ENCODE data around the gene ARHGAP24. TPM values are rescaled to one million over a fixed set of nuclear protein-coding genes. Genes with fewer than 3 reads are reported as not detected.

The ARHGAP24 gene
- total and polyA plus RNA-seq, 2 experiments from 2014 or later = 0.21 to 0.36 TPM

DNA sequence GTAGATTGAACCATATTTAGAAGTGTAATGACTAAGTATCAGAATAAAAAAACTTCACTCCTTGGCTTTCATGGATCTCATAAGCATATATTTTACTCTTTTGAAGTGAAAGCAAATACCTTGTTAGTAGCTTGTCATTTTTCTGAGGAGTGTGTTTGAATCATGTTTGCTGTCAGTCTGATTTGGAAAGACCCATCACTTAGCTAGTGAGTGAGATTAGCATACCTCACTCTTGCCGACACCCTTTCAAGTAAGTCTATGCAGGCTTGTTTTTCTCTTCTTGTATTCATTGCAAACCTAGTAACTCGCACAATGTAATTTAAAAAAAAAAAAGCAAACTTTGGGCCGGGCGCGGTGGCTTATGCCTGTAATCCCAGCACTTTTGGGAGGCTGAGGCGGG is 360.0 kb downstream of the ARHGAP24 start:
- Mint-ChIP-seq H3K4me1 (peaks cover 8% of the 10 kb centered on the region), H3K27me3 (ENCODE audit: insufficient read depth, low read depth, poor library complexity) (peaks cover 3% of the 10 kb centered on the region), H3K27ac (no peak overlapping the region), H3K4me3 (no peak overlapping the region), H3K36me3 (ENCODE audit: low read depth) (no peaks in the 10 kb centered on the region), H3K9me3 (no peaks in the 10 kb centered on the region)
- DNase-seq (ENCODE audit: low spot score) (no peak), ATAC-seq (no peak)
- Histone ChIP-seq H4K20me1 (replicated peaks; ENCODE audit: insufficient read depth) (no peaks in the 10 kb centered on the region), H2AFZ (no peak overlapping the region), H3K4me2 (no peak overlapping the region), H3F3A (replicated peaks; ENCODE audit: low read depth) (no peaks in the 10 kb centered on the region), H3K27me3 (ENCODE audit: insufficient read depth) (no peaks in the 10 kb centered on the region), H3K4me3 (no peak overlapping the region), H3K27ac (ENCODE audit: low read depth) (no peak overlapping the region), H3K4me1 (ENCODE audit: insufficient read depth) (peaks cover 9% of the 10 kb centered on the region; the same call in 1 of the 2 replicates), H3K36me3 (ENCODE audit: insufficient read depth) (no peaks in the 10 kb centered on the region), H3K9me2 (ENCODE audit: insufficient read depth) (0 out of 2 replicates have a peak, but pooled peaks cover 5% of the 10 kb centered on the region), H3K79me2 (replicated peaks; ENCODE audit: insufficient read depth) (no peaks in the 10 kb centered on the region)
- TF ChIP-seq, protein P1, sequence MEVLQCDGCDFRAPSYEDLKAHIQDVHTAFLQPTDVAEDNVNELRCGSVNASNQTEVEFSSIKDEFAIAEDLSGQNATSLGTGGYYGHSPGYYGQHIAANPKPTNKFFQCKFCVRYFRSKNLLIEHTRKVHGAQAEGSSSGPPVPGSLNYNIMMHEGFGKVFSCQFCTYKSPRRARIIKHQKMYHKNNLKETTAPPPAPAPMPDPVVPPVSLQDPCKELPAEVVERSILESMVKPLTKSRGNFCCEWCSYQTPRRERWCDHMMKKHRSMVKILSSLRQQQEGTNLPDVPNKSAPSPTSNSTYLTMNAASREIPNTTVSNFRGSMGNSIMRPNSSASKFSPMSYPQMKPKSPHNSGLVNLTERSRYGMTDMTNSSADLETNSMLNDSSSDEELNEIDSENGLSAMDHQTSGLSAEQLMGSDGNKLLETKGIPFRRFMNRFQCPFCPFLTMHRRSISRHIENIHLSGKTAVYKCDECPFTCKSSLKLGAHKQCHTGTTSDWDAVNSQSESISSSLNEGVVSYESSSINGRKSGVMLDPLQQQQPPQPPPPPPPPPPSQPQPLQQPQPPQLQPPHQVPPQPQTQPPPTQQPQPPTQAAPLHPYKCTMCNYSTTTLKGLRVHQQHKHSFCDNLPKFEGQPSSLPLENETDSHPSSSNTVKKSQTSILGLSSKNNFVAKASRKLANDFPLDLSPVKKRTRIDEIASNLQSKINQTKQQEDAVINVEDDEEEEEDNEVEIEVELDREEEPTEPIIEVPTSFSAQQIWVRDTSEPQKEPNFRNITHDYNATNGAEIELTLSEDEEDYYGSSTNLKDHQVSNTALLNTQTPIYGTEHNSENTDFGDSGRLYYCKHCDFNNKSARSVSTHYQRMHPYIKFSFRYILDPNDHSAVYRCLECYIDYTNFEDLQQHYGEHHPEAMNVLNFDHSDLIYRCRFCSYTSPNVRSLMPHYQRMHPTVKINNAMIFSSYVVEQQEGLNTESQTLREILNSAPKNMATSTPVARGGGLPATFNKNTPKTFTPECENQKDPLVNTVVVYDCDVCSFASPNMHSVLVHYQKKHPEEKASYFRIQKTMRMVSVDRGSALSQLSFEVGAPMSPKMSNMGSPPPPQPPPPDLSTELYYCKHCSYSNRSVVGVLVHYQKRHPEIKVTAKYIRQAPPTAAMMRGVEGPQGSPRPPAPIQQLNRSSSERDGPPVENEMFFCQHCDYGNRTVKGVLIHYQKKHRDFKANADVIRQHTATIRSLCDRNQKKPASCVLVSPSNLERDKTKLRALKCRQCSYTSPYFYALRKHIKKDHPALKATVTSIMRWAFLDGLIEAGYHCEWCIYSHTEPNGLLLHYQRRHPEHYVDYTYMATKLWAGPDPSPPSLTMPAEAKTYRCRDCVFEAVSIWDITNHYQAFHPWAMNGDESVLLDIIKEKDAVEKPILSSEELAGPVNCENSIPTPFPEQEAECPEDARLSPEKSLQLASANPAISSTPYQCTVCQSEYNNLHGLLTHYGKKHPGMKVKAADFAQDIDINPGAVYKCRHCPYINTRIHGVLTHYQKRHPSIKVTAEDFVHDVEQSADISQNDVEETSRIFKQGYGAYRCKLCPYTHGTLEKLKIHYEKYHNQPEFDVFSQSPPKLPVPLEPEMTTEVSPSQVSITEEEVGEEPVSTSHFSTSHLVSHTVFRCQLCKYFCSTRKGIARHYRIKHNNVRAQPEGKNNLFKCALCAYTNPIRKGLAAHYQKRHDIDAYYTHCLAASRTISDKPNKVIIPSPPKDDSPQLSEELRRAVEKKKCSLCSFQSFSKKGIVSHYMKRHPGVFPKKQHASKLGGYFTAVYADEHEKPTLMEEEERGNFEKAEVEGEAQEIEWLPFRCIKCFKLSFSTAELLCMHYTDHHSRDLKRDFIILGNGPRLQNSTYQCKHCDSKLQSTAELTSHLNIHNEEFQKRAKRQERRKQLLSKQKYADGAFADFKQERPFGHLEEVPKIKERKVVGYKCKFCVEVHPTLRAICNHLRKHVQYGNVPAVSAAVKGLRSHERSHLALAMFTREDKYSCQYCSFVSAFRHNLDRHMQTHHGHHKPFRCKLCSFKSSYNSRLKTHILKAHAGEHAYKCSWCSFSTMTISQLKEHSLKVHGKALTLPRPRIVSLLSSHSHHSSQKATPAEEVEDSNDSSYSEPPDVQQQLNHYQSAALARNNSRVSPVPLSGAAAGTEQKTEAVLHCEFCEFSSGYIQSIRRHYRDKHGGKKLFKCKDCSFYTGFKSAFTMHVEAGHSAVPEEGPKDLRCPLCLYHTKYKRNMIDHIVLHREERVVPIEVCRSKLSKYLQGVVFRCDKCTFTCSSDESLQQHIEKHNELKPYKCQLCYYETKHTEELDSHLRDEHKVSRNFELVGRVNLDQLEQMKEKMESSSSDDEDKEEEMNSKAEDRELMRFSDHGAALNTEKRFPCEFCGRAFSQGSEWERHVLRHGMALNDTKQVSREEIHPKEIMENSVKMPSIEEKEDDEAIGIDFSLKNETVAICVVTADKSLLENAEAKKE (CRISPR knock-in tag; IDR thresholded peaks at IDR 0.05) = no peak
- TF ChIP-seq CREB1 (CRISPR knock-in tag; IDR thresholded peaks at IDR 0.05; ENCODE audit: low read depth) = no peak
- TF ChIP-seq POLR2AphosphoS5 (IDR thresholded peaks at IDR 0.05; ENCODE audit: low read depth) = no peak
- TF ChIP-seq, protein P2, sequence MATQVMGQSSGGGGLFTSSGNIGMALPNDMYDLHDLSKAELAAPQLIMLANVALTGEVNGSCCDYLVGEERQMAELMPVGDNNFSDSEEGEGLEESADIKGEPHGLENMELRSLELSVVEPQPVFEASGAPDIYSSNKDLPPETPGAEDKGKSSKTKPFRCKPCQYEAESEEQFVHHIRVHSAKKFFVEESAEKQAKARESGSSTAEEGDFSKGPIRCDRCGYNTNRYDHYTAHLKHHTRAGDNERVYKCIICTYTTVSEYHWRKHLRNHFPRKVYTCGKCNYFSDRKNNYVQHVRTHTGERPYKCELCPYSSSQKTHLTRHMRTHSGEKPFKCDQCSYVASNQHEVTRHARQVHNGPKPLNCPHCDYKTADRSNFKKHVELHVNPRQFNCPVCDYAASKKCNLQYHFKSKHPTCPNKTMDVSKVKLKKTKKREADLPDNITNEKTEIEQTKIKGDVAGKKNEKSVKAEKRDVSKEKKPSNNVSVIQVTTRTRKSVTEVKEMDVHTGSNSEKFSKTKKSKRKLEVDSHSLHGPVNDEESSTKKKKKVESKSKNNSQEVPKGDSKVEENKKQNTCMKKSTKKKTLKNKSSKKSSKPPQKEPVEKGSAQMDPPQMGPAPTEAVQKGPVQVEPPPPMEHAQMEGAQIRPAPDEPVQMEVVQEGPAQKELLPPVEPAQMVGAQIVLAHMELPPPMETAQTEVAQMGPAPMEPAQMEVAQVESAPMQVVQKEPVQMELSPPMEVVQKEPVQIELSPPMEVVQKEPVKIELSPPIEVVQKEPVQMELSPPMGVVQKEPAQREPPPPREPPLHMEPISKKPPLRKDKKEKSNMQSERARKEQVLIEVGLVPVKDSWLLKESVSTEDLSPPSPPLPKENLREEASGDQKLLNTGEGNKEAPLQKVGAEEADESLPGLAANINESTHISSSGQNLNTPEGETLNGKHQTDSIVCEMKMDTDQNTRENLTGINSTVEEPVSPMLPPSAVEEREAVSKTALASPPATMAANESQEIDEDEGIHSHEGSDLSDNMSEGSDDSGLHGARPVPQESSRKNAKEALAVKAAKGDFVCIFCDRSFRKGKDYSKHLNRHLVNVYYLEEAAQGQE (IDR thresholded peaks at IDR 0.05; ENCODE audit: unreplicated experiment) = no peak
- no peak for TF ChIP-seq NANOG (IDR thresholded peaks at IDR 0.05; ENCODE audit: borderline replicate concordance)
- TF ChIP-seq EZH2 (IDR thresholded peaks at IDR 0.05; ENCODE audit: low read depth, unreplicated experiment) = no peak
- TF ChIP-seq, protein P3, sequence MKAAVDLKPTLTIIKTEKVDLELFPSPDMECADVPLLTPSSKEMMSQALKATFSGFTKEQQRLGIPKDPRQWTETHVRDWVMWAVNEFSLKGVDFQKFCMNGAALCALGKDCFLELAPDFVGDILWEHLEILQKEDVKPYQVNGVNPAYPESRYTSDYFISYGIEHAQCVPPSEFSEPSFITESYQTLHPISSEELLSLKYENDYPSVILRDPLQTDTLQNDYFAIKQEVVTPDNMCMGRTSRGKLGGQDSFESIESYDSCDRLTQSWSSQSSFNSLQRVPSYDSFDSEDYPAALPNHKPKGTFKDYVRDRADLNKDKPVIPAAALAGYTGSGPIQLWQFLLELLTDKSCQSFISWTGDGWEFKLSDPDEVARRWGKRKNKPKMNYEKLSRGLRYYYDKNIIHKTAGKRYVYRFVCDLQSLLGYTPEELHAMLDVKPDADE (IDR thresholded peaks at IDR 0.05) = no peak
